HG03280 (cell line): Measurements from ENCODE around the gene REV3L.

Source experiments
- ATAC-seq: cut with Tn5 transposase; IDR thresholded peaks from one replicate; pipeline ENCODE4 v1.9.1; 2021; ENCODE audit warnings: mild to moderate bottlenecking, moderate library complexity; ENCODE audit not compliant: unreplicated experiment

REV3L gene

DNA sequence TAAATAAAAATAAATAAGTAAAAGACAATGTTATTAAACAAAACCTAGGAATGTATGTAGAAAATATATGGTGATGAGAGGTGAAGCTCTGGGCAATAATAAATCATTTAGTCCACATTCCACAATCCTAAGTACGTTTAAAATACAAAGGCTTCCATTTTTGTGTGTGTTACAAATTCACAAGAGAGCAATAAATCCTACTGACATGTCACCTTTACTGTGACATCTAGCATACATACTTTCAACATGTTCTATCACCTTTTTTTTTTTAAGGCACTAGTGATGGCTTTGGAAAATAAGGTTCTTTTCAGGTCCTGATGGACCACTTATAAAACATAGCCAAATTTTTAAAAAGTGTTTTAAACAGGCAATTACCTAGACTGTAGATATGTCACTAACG, 12.0 kb downstream of the REV3L start:
- no peak for ATAC-seq

DNA sequence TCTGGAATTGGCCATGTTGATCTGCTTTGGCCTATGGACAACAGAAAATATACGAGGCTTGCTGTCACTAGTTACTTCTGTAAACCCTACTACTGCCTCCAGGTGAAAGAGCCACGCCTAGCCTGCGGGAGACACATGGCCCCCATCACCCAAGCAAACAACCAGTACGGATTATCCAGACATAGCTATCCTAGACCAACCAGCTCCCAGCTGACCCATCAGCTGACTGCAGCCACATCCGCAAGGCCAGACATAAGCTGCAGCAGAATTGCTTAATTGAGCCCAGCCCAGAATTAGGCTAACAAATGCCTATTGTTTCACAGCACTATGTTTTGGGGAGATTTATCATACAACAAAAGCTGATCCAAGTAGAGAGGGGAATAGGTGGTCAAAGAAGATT, 13.5 kb downstream of the REV3L start:
- no peak for ATAC-seq

DNA sequence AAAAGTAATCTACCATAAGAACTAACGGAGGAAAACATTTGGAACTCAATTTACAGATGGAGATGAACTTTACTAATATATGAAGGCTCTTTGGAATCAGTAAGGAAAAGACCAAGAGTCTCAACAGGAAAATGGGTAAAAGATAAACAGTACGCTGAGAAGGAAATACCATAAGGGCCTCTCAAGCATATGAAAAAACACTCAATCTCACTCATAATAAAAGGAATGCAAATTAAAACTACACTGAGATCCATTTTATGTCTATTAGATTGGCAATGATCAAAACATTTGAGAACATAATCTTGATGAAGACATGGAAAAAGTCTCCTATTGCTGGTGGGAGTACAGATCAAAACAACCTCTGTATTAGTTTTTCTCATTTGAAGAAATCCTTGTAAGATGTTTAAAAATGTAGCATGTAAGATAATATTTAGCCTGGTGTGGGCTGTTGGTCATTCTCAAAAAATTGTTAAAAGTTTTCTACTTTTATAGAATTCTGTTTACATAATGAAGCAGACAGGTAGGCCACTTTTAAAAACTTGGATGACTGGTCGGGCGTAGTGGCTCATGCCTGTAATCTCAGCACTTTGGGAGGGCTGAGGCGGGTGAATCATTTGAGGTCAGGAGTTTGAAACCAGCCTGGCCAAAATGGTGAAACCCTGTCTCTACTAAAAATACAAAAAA, 14.5 kb downstream of the REV3L start:
- ATAC-seq, result no peak

DNA sequence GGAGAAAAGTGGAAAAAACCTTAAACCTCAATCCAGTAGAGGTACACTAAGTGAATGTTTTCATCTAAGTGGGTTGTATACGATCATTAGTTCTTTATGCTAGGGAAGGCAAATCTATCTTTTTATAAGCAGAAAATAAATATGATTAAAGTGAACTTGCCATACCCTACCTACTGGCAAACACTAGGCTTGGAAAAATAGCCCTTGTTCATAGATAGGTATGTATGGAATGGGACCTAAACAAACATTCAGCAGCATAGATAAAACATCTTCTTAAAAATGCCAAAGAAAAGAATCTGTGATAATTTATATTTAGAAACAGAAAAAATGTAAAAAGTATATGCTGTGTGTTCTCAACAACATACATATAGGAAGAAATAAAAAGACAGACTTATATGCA, 18.8 kb downstream of the REV3L start:
- ATAC-seq, result no peak

DNA sequence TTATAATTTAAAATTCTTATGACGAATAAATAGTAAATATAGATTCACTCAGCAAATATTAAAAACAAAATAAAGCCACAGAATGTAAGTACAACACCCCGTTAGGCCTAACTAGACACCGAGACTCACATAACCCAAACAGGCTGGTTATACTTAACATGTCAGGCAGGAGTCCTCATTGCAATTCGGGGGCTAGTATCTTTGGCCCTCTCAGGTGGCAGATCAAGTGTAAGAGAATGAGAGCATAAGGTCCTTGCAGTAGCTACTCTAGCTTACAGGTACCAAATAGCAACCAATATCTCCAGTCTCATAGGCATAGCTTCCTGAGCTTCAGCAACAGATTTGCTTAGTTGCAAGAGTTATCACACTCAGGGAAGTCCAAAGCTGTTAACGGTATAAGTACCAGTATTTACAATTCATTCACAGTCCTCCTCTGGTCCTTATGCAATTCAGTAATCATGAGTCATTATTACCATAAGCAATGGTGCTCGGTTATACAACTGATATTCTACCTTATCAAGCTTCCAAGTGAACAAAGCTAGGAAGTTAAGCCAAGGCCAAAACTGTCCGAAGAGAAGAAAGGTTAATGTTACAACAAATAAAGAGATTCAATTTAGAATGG, 20.1 kb downstream of the REV3L start:
- no peak for ATAC-seq

GRCh38 chr6:111461860-111462259, 21.2 kb downstream of the REV3L start:
- no peak for ATAC-seq

DNA sequence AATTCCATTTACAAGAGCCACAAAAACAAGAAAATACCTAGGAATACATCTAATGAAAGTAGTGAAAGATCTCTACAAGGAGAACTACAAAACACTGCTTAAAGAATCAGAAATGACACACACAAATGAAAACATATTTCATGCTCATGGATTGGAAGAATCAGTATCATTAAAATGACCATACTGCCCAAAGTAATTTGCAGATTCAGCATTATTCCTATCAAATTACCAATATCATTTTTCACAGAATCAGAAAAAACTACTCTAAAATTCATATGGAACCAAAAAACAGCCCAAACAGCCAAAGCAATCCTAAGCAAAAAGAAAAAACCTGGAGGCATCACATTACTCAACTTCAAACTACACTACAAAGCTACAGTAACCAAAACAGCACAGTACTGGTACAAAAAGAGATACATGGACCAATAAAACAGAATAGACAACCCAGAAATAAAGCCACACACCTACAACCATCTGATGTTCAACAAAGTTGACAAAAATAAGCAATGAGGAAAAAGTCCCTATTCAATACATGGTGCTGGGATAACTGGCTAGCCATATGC, 24.3 kb downstream of the REV3L start:
- no peak for ATAC-seq

- no peak for ATAC-seq
Measured at GRCh38 chr6:111456208-111456607, 26.8 kb downstream of the REV3L start.

- ATAC-seq, result no peak
Measured at GRCh38 chr6:111450636-111451035, 32.4 kb downstream of the REV3L start.

GRCh38 chr6:111450087-111450486, 32.9 kb downstream of the REV3L start:
- no peak for ATAC-seq

DNA sequence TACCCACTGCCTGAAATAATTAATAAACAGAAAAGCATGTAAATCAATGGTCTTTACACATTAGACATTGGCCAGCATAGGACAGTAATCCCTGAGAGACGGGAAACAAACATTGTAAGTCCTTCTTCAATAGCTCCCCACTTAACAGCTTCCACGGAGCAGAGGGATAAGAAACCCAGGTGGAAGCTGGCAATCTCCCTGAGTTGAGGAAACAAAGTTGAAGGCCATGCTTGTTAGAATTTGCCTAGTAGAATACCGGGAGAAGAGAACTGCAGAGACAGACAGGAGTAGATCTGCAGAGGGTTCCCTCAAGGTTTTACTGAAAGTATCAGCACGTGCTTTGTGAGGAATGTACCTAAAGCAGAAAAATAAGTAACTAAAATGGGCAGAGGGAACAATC, 33.9 kb downstream of the REV3L start:
- ATAC-seq, result no peak

DNA sequence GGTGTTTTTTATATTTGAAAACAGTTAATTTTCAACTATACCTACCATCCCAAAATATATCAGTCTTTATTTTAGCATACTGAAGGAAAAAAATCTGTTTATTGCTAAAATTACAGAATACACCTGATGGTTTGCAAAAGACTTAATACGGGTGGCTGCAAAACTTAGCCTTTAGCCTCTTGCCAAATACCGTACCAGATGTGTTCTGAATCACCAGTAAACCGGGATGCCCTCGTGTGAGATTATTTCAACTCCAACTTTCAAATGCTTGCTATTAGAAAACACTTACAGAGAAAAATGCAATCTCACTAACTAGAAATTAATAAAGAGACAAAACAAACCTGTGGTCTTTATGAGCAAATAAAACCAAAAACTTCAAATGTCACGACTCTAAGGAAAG, 36.0 kb downstream of the REV3L start:
- ATAC-seq, result no peak

DNA sequence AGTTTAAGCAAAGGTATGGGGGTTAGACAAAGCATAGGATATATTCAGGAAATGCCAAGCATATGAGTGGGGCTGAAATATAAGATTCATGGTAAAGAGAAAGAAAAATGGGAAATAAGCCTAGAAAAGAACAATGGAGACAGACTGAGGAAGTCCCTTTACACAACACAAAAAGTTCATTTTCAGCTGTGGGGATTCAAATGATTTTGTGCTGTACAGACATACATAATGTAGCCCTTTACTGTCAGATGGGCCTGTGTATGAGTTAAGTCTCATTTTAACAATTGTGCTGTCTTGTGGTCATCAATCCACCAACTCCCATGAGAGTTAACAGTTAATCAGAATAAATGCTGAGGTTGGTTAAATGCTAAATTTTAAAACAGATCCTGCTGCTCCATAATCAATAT, 37.2 kb downstream of the REV3L start:
- ATAC-seq, result no peak

DNA sequence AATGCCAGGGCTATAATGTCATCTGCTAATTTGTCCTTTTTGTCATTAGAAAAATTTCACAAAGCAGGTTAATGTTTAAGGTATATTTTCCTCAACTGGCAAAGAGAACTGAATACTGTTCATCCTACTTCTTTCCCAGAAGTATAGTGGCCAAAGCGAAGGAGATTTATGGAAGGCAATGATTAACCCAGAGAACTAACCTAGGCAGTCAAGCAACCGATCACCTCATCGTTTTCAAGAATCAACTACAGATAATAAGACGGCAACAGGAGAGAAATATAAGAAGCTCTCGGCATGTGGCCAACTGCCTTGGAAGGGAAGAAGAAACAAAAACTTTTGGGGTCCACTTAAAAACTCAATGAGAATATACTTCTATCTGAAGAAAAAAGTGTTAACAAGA, 38.2 kb downstream of the REV3L start:
- ATAC-seq, result no peak

- no peak for ATAC-seq
Measured at GRCh38 chr6:111441678-111442243, 41.3 kb downstream of the REV3L start.

GRCh38 chr6:111439171-111439570, 43.8 kb downstream of the REV3L start:
- ATAC-seq, result no peak

- no peak for ATAC-seq
Measured at GRCh38 chr6:111437573-111437972, 45.4 kb downstream of the REV3L start.

DNA sequence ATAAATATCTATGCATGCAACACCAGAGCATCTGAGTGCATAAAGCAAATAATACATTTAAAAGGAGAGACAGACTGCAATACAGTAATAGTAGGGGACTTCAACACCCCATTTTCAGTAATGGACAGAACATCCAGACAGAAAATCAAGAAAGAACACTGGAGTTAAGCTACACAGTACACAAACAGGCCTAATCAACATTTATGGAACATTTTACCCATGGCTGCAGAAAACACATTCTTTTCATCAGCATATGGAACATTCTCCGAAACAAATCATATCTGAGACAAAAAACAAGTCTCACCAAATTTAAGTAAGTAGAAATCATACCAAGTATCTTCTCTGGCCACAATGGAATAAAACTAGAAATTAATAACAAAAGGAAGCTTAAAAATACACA, 50.5 kb downstream of the REV3L start:
- ATAC-seq, result no peak

GRCh38 chr6:111430605-111431376, 52.2 kb downstream of the REV3L start:
- no peak for ATAC-seq

DNA sequence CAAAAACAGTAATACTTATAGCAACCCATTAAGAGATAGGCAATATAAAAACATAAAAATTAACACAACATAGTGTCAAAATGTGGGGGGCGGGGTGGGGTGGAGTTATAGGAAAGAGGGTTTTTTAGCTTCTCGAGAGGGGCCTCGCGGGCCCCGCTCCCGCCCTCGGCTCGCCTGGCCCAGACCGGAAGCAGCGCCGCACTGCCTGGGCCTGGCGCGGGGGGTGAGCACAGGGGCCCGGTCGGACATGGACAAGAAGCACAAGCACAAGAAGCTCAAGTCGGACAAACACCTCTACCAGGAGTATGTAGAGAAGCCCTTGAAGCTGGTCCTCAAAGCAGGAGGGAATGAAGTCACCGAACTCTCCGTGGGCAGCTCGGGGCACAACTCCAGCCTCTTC, 53.4 kb downstream of the REV3L start:
- ATAC-seq, result no peak

DNA sequence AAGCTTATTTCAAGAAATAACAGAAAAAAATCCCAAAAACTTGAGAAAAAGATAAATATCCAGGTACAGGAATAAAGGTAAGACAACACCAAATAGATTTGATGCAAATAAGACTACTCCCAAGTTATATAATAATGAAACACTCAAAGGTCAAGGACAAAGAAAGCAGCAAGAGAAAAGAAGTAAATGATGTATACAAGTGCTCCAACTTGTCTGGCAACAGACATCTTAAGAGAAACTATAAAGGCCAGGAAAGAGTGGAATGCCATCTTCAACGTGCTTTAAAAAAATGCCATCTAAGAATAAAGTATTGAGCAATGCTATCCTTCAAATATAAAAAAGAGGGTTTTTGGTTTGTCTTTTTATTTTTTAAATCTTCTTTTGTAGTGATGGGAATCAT, 54.2 kb downstream of the REV3L start:
- no peak for ATAC-seq
